HepG2 (cell line): Measurements from ENCODE around the gene SLC43A3.

ENCODE experiments used
- AFF4 ChIP-seq: sonication (generic); formaldehyde crosslinking; IDR thresholded peaks from 2 replicates; pipeline ENCODE4 v1.4.0; 2020; ENCODE audit warnings: missing genetic modification reagents
- CHD4 ChIP-seq: fragments of 200-600 bp; sonication (generic); IDR thresholded peaks from 2 replicates; pipeline ENCODE4 v1.7.0; 2017; ENCODE audit warnings: mild to moderate bottlenecking, low read length, borderline replicate concordance
- KAT7 ChIP-seq: IDR thresholded peaks from 2 replicates; pipeline ENCODE4 v1.6.1; 2018; ENCODE audit warnings: borderline replicate concordance, missing compliant biosample characterization
- MYC ChIP-seq: sonication (generic); formaldehyde crosslinking; IDR thresholded peaks from 2 replicates; pipeline ENCODE4 v1.9.0; 2021; ENCODE audit warnings: missing genetic modification reagents, borderline replicate concordance
- NFYB ChIP-seq: sonication (generic); formaldehyde crosslinking; IDR thresholded peaks from 2 replicates; pipeline ENCODE4 v1.4.0; 2020; ENCODE audit warnings: missing genetic modification reagents
- POLR2A ChIP-seq, 2 experiments: IDR thresholded peaks; 2 replicates each; pipeline ENCODE4 v1.6.1; 2011; ENCODE audit warnings: low read depth in 2 of 2, low read length in 2 of 2, mild to moderate bottlenecking in 1 of 2, moderate library complexity in 1 of 2; ENCODE audit not compliant: insufficient read depth in 1 of 2
- SKIL ChIP-seq: sonication (generic); formaldehyde crosslinking; IDR thresholded peaks from 2 replicates; pipeline ENCODE4 v1.8.0; 2022; ENCODE audit warnings: missing genetic modification reagents, mild to moderate bottlenecking, moderate library complexity, borderline replicate concordance
- SUZ12 ChIP-seq: fragments of 150-350 bp; IDR thresholded peaks from 2 replicates; pipeline ENCODE4 v1.6.1; 2014; ENCODE audit warnings: low read depth, low read length
- TFDP1 ChIP-seq: IDR thresholded peaks from 2 replicates; pipeline ENCODE4 v1.6.1; 2016; ENCODE audit warnings: missing compliant biosample characterization, missing genetic modification reagents, borderline replicate concordance
- USF2 ChIP-seq, 2 experiments: sonication (generic) in 1 of 2; formaldehyde crosslinking in 1 of 2; IDR thresholded peaks; 2 replicates each; pipeline versions ENCODE4 v1.5.1 to v1.6.1; 2011 to 2020; ENCODE audit warnings: borderline replicate concordance in 1 of 2, low read depth in 1 of 2, low read length in 1 of 2, mild to moderate bottlenecking in 1 of 2, missing genetic modification reagents in 1 of 2, moderate library complexity in 1 of 2
- YY1 ChIP-seq: IDR thresholded peaks from 2 replicates; pipeline ENCODE4 v1.6.1; 2011; ENCODE audit warnings: low read length, low read depth, moderate library complexity, mild to moderate bottlenecking; ENCODE audit not compliant: insufficient read depth, insufficient replicate concordance
- ZBTB1 ChIP-seq: sonication (generic); formaldehyde crosslinking; IDR thresholded peaks from 2 replicates; pipeline ENCODE4 v1.4.0; 2020; ENCODE audit warnings: missing genetic modification reagents, borderline replicate concordance
- ZBTB37 ChIP-seq: sonication (generic); formaldehyde crosslinking; IDR thresholded peaks from 2 replicates; pipeline ENCODE4 v1.4.0; 2020; ENCODE audit warnings: mild to moderate bottlenecking, missing genetic modification reagents
- ZEB1 ChIP-seq: IDR thresholded peaks from 2 replicates; pipeline ENCODE4 v1.6.1; 2012; ENCODE audit warnings: mild to moderate bottlenecking, low read depth, inconsistent platforms; ENCODE audit not compliant: insufficient replicate concordance

GRCh38 chr11:57469268-57469667, 42.3 kb upstream of the SLC43A3 start:
- TF ChIP-seq AFF4 (CRISPR knock-in tag) (no peak), MYC (no peak), CHD4 (no peak), TFDP1 (no peak), ZBTB37 (CRISPR knock-in tag) (no peak), ZEB1 (no peak), SKIL (no peak), NFYB (CRISPR knock-in tag) (no peak), USF2 (IDR thresholded peaks at IDR 0.05; ENCODE audit: low read depth, low read length) (no peak), USF2 (CRISPR knock-in tag; IDR thresholded peaks at IDR 0.05; ENCODE audit: borderline replicate concordance) (no peak), ZBTB1 (CRISPR knock-in tag) (no peak), POLR2A (IDR thresholded peaks at IDR 0.05; ENCODE audit: insufficient read depth in 1 of 2, low read depth in 2 of 2, low read length in 2 of 2) (no peak), SUZ12 (no peak), KAT7 (no peak), YY1 (no peak)
